Tibial nerve (tissue), 4 donors: ENCODE measurements around the gene CCNE1. TPM values are rescaled to one million over a fixed set of nuclear protein-coding genes. Genes with fewer than 3 reads are reported as not detected.
A peak's percentile ranks its signal among the peaks of the same experiment; 100 is the strongest.

Experiments
- DNase-seq, 2 donors: peaks; one replicate each; pipeline ENCODE4 v3.0.0-alpha.2; 2019; ENCODE audit warnings: low spot score in 2 of 2
- H3K27ac ChIP-seq, 4 donors: fragments of 200-600 bp; sonication (generic) in 3 of 4; one replicate each; pipeline ENCODE4 v1.5.1; 2017 to 2019; ENCODE audit warnings: mild to moderate bottlenecking in 1 of 4
- H3K27me3 ChIP-seq, 2 donors: fragments of 200-600 bp; sonication (generic) in 1 of 2; one replicate each; pipeline versions ENCODE4 v1.5.1 to v1.6.0; 2017 to 2019
- H3K36me3 ChIP-seq, 3 donors: fragments of 200-600 bp; sonication (generic); one replicate each; pipeline ENCODE4 v1.5.1; 2018 to 2019
- H3K4me1 ChIP-seq, 4 donors: fragments of 200-600 bp; sonication (generic) in 3 of 4; one replicate each; pipeline ENCODE4 v1.5.1; 2017 to 2019
- H3K4me3 ChIP-seq, 4 donors: fragments of 200-600 bp; sonication (generic) in 3 of 4; one replicate each; pipeline ENCODE4 v1.5.1; 2017 to 2019; ENCODE audit warnings: mild to moderate bottlenecking in 1 of 4, moderate library complexity in 1 of 4
- H3K9me3 ChIP-seq, 4 donors: fragments of 200-600 bp; sonication (generic) in 3 of 4; one replicate each; pipeline ENCODE4 v1.5.1; 2017 to 2019
- EP300 ChIP-seq, 2 donors: sonication (generic); formaldehyde crosslinking; IDR thresholded peaks; one replicate each; pipeline ENCODE4 v1.6.1; 2017; ENCODE audit warnings: antibody characterized with exemption in 2 of 2, mild to moderate bottlenecking in 1 of 2
- POLR2A ChIP-seq, 2 donors: fragments of 450-650 bp; IDR thresholded peaks; one replicate each; pipeline ENCODE4 v1.6.1; 2017; ENCODE audit warnings: antibody characterized with exemption in 2 of 2, mild to moderate bottlenecking in 2 of 2, moderate library complexity in 2 of 2
- WGBS, 2 donors: methylation state at CpG; one replicate each; pipeline ENCODE4 v1.1.5; 2018; 5-methylcytosine and 5-hydroxymethylcytosine counted together
- total RNA-seq, 4 donors: library from RNA; depleted of rRNA; stranded (reverse); fragments of >200 nt; gene quantifications; one replicate each; pipeline ENCODE4 v1.1.0, GENCODE V29; 2016
- TF ChIP-seq, protein P1 (sequence below), 5 experiments: fragments of 200-600 bp in 3 of 5; fragments of 450-650 bp in 2 of 5; sonication (generic) in 3 of 5; IDR thresholded peaks; one replicate each; pipeline ENCODE4 v1.5.1; 2016 to 2019; ENCODE audit warnings: antibody characterized with exemption in 5 of 5, mild to moderate bottlenecking in 3 of 5, moderate library complexity in 2 of 5

Gene CCNE1
- total RNA-seq = 1 to 10 TPM in 3 of 4 donors, under 1 TPM in 1; 0.60 to 4.9 (median 3.8) TPM

DNA sequence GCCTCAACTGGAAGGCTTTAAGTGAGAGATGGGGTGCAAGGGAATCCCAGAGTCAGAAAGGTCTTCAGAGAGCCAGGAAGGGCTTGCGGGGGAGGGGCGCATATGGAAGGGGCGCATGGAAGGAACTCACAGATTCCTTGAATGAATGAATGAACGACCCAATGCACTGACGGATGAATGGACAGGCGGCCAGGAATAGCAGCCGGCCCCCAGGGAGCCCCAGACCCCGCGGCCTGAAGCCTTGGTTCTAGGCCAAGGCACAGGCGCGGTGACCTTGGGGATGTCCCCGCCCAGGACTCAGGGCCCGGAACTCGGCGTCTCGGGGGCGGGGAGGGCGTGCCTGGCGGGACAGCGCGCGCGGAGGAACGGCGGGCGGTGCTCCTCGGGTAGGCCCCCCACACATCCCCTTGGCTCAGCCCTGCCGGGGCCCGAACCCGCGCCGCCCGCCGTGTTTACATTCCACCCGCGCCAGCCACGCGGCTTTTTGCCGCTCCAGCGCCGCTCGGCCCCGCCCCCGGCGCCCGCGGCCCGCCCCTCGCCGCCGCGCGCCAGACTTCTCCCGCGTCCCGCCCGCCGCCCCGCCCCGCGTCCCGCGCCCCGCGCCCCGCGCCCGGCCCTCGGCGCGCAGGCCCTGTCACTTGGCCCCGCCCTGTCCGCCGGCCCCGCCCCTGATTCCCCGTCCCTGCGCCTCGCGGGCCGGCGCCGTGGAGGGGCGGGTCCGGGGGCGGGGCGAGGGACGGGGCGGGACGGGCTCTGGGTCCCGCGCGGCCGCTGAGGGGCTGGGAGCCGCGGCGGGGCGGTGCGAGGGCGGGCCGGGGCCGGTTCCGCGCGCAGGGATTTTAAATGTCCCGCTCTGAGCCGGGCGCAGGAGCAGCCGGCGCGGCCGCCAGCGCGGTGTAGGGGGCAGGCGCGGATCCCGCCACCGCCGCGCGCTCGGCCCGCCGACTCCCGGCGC lies at the start of gene CCNE1:
TSS of gene CCNE1 (plus strand) at position 867 of the 955 bp plus-strand sequence. CDS start 565 bp downstream, outside the sequence.
- no peaks in the 10 kb centered on the region for H3K9me3 ChIP-seq
- H3K36me3 ChIP-seq = no peaks in the 10 kb centered on the region
- H3K27me3 ChIP-seq = no peaks in the 10 kb centered on the region
- peak; percentile 88 to 91 for DNase-seq
- peaks cover 0 to 19% (median 4%) of the 10 kb centered on the region in 4 donors for H3K4me1 ChIP-seq
- H3K27ac ChIP-seq = peak within 1 kb of the TSS in 3 of 4 donors; percentile 63 to 71 (median 71)
- H3K4me3 ChIP-seq = peak within 1 kb of the TSS; percentile 50 to 61 (median 59)
- WGBS, 2 donors = 3 to 7% methylated on average over 9 to 50 of the region's 125 CpGs
- no peak for TF ChIP-seq EP300 (IDR thresholded peaks at IDR 0.05)
- TF ChIP-seq POLR2A (IDR thresholded peaks at IDR 0.05) = no peak
- TF ChIP-seq, protein P1, sequence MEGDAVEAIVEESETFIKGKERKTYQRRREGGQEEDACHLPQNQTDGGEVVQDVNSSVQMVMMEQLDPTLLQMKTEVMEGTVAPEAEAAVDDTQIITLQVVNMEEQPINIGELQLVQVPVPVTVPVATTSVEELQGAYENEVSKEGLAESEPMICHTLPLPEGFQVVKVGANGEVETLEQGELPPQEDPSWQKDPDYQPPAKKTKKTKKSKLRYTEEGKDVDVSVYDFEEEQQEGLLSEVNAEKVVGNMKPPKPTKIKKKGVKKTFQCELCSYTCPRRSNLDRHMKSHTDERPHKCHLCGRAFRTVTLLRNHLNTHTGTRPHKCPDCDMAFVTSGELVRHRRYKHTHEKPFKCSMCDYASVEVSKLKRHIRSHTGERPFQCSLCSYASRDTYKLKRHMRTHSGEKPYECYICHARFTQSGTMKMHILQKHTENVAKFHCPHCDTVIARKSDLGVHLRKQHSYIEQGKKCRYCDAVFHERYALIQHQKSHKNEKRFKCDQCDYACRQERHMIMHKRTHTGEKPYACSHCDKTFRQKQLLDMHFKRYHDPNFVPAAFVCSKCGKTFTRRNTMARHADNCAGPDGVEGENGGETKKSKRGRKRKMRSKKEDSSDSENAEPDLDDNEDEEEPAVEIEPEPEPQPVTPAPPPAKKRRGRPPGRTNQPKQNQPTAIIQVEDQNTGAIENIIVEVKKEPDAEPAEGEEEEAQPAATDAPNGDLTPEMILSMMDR (IDR thresholded peaks at IDR 0.05) = no peak

GRCh38 chr19:29763196-29763595 lies 48.6 kb upstream of the CCNE1 start:
- Histone ChIP-seq H3K4me3 (no peak overlapping the region), H3K9me3 (no peaks in the 10 kb centered on the region), H3K27ac (no peak overlapping the region), H3K36me3 (no peaks in the 10 kb centered on the region), H3K27me3 (peaks cover 0 to 9% of the 10 kb centered on the region in 2 donors), H3K4me1 (peaks cover 0 to 7% (median 0%) of the 10 kb centered on the region in 4 donors)
- DNase-seq = no peak
- TF ChIP-seq POLR2A (IDR thresholded peaks at IDR 0.05) (no peak), EP300 (IDR thresholded peaks at IDR 0.05) (no peak)
- TF ChIP-seq, protein P1 (IDR thresholded peaks at IDR 0.05) = no peak
- 67 to 75% methylated on average over 4 of the region's 4 CpGs for WGBS, 2 donors

DNA sequence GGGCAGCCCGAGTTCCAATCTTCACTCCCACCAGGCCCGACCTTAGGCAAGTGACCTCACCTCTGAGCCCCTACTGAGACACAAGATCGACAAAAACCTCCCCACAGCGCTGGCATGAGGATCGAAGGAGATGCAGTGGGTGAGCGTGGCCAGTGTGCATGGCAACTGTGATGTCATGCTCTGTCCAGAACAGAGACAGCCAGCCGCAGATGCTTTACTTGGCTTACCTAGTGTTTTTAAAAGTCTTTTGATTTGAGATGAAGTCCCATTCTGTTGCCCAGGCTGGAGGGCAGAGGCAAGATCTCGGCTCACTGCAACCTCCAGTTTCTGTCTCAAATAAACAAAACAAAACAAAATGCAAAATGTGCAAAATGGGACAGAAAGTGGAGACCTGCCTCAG lies 47.4 kb upstream of the CCNE1 start:
- Histone ChIP-seq H3K27ac (no peak overlapping the region), H3K36me3 (no peaks in the 10 kb centered on the region), H3K27me3 (peaks cover 0 to 9% of the 10 kb centered on the region in 2 donors), H3K4me3 (no peak overlapping the region), H3K9me3 (no peaks in the 10 kb centered on the region), H3K4me1 (peaks cover 0 to 7% (median 0%) of the 10 kb centered on the region in 4 donors)
- 90 to 91% methylated on average over 8 of the region's 8 CpGs for WGBS, 2 donors
- no peak for DNase-seq
- TF ChIP-seq, protein P1 (IDR thresholded peaks at IDR 0.05) = no peak
- TF ChIP-seq EP300 (IDR thresholded peaks at IDR 0.05) (no peak), POLR2A (IDR thresholded peaks at IDR 0.05) (no peak)

- 48 to 67% methylated on average over 3 of the region's 3 CpGs for WGBS, 2 donors
- Histone ChIP-seq H3K4me3 (no peak overlapping the region), H3K27ac (no peak overlapping the region), H3K27me3 (peaks cover 0 to 2% of the 10 kb centered on the region in 2 donors), H3K4me1 (no peaks in the 10 kb centered on the region), H3K36me3 (no peaks in the 10 kb centered on the region), H3K9me3 (no peaks in the 10 kb centered on the region)
- no peak for DNase-seq
- TF ChIP-seq EP300 (IDR thresholded peaks at IDR 0.05) = no peak
- TF ChIP-seq POLR2A (IDR thresholded peaks at IDR 0.05) = no peak
- TF ChIP-seq, protein P1 (IDR thresholded peaks at IDR 0.05) = no peak
These were observed 45.7 kb upstream of the CCNE1 start for GRCh38 chr19:29766100-29766499.
